GM19328 (cell line): Measurements from ENCODE around the gene RBM26.

ENCODE experiments used
- ATAC-seq: cut with Tn5 transposase; IDR thresholded peaks from one replicate; pipeline ENCODE4 v1.9.1; 2021; ENCODE audit warnings: mild to moderate bottlenecking, moderate library complexity; ENCODE audit not compliant: unreplicated experiment

Gene RBM26

GRCh38 chr13:79405831-79406596 lies at the start of gene RBM26:
RBM26 (minus strand) TSS chr13:79406255; CDS start chr13:79405774, 481 bp downstream.
- peak; percentile 72 for ATAC-seq

GRCh38 chr13:79455331-79455730 lies 49.3 kb upstream of the RBM26 start:
- ATAC-seq: no peak

- no peak for ATAC-seq
These were observed 46.3 kb upstream of the RBM26 start for GRCh38 chr13:79452239-79452913.

GRCh38 chr13:79451500-79451962 lies 45.5 kb upstream of the RBM26 start:
- ATAC-seq: peak; percentile 99

GRCh38 chr13:79450110-79450509 lies 44.1 kb upstream of the RBM26 start:
- no peak for ATAC-seq

GRCh38 chr13:79448413-79448812 lies 42.4 kb upstream of the RBM26 start:
- ATAC-seq: no peak

GRCh38 chr13:79447741-79448140 lies 41.7 kb upstream of the RBM26 start:
- no peak for ATAC-seq

- no peak for ATAC-seq
These were observed 41.1 kb upstream of the RBM26 start for GRCh38 chr13:79447141-79447540.

- ATAC-seq: no peak
These were observed 40.1 kb upstream of the RBM26 start for GRCh38 chr13:79445968-79446645.

- ATAC-seq: no peak
These were observed 36.7 kb upstream of the RBM26 start for GRCh38 chr13:79442706-79443105.

GRCh38 chr13:79442221-79442620 lies 36.2 kb upstream of the RBM26 start:
- no peak for ATAC-seq

- ATAC-seq: no peak
These were observed 35.0 kb upstream of the RBM26 start for GRCh38 chr13:79440958-79441528.

- no peak for ATAC-seq
These were observed 33.2 kb upstream of the RBM26 start for GRCh38 chr13:79439275-79439674.

GRCh38 chr13:79435561-79435990 lies 29.5 kb upstream of the RBM26 start:
- no peak for ATAC-seq

- no peak for ATAC-seq
These were observed 28.5 kb upstream of the RBM26 start for GRCh38 chr13:79434556-79434955.

- ATAC-seq: no peak
These were observed 26.9 kb upstream of the RBM26 start for GRCh38 chr13:79432992-79433391.

- no peak for ATAC-seq
These were observed 26.0 kb upstream of the RBM26 start for GRCh38 chr13:79432086-79432485.

GRCh38 chr13:79429309-79429708 lies 23.3 kb upstream of the RBM26 start:
- ATAC-seq: no peak

GRCh38 chr13:79427883-79428282 lies 21.8 kb upstream of the RBM26 start:
- ATAC-seq: no peak

GRCh38 chr13:79427265-79427664 lies 21.2 kb upstream of the RBM26 start:
- ATAC-seq: no peak
